ENCODE data around the gene OR4L1. TPM values are rescaled to one million over a fixed set of nuclear protein-coding genes. Genes with fewer than 3 reads are reported as not detected.
A peak's percentile ranks its signal among the peaks of the same experiment; 100 is the strongest.
"Not testable (repeated sequence)": the region's sequence is repeated elsewhere in the genome, so short reads cannot be mapped to it uniquely, and the experiment has no call there.

Gene OR4L1, protein sequence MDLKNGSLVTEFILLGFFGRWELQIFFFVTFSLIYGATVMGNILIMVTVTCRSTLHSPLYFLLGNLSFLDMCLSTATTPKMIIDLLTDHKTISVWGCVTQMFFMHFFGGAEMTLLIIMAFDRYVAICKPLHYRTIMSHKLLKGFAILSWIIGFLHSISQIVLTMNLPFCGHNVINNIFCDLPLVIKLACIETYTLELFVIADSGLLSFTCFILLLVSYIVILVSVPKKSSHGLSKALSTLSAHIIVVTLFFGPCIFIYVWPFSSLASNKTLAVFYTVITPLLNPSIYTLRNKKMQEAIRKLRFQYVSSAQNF
- total RNA-seq = not detected

DNA sequence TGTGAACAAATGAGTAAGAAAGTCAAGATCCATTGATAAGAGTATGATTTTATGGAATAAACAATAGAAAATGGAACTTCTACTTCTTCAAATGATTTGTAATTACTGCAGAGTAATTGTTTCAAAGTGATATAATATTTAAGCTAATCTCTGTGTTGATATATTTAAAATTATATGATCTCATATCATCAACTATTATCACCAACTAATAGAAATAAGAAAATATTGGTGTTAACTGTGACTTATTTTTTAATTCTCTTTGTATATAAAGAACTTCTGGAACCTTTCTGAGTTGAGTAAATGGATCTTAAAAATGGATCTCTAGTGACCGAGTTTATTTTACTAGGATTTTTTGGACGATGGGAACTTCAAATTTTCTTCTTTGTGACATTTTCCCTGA is at the start of gene OR4L1:
TSS of gene OR4L1 (plus strand) at position 301 of the 400 bp plus-strand sequence. CDS start at position 301, 0 bp downstream.
- ATAC-seq = no peak

DNA sequence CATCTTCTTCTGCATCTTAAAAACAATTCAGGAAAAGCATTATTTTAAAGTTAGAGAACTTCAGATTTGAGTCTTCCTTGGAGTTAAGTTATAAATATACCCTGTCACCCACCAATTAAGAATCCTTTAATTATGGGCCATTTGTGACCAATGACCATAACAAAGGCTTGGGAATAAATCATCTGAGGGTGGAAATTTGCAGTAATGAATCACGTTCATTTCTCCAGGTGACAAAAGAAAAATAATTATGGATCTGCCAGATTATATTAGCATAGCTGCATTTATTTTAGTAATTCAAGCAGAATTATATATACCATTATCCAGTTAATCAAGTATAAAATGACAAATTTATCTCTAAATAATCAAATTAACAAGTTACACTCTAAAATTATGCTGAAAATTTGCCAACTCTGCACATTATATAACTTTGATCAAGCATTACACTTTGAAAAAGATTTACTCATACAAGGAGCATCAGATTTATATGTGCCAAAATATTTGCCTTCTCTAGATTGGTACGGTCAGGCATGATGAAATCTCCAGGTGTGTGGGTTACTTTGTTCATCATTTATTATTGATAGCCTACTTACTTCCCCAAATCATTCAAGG is 40.5 kb upstream of the OR4L1 start, which contains the start of gene OR4K14:
TSS of gene OR4K14 (minus strand) at position 51 of the 609 bp plus-strand sequence. CDS start 4,114 bp downstream, outside the sequence.
- H3K36me3 Mint-ChIP-seq = peaks cover 0 to 6% of the 10 kb centered on the region in 2 donors
- no peak for ATAC-seq
- no peak for DNase-seq (ENCODE audit: low spot score in 2 of 2)
- H3K9me3 Mint-ChIP-seq = peaks cover under 1% of the 10 kb centered on the region in 2 donors
- no peak within 1 kb of the TSS for H3K27ac Mint-ChIP-seq

More for the DNA sequence above, at the start of gene OR4L1:
- peaks cover 0 to 6% of the 10 kb centered on the region in 2 donors for H3K9me3 Mint-ChIP-seq
- no peak within 1 kb of the TSS for H3K27ac Mint-ChIP-seq
- DNase-seq (ENCODE audit: low spot score in 2 of 2) = no peak
- H3K36me3 Mint-ChIP-seq = peaks cover 0 to 6% of the 10 kb centered on the region in 2 donors

DNA sequence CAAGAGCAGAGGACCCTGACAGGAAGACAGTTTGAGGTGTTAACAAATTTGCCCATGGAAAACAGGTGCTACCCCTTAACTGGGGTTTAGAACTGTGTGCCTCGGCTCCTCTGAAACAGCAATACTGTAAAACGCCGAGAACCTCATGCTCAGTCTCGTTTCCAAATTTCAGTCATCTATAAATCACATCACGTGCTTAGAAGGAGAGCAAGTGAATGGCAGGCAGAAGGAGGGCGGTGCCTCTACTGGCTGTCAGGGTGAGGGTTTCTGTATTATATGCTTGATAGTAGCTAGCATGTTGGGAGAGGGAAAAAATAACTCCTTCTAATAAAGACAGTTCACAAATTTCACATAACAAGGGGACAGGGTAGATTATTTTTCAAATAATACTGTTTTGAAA is 28.8 kb upstream of the OR4L1 start:
- Mint-ChIP-seq H3K27ac (no peak overlapping the region), H3K36me3 (no peaks in the 10 kb centered on the region), H3K9me3 (no peaks in the 10 kb centered on the region)
- ATAC-seq (no peak), DNase-seq (ENCODE audit: low spot score in 2 of 2) (no peak)

DNA sequence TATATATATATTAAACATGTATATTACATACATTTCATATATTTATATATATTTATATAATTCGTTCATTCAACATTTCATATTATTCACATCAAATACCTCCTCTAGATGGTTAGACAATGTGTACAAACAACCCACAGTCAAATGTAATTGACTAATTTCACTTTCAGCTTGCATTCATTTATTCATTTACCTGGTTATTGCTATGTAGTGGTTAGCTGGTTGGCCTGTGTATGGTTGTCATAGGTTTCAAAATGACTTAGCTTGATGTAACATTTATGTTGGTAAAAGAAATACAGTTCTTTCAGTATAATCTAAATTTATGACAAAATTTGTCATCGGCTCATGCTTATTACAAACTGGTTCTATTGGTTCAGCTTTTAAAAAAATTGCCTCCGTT is 24.4 kb upstream of the OR4L1 start:
- Mint-ChIP-seq H3K27ac (no peak overlapping the region), H3K9me3 (no peaks in the 10 kb centered on the region), H3K36me3 (peaks cover 0 to 4% of the 10 kb centered on the region in 2 donors)
- ATAC-seq (peak in 1 of 2 donors; percentile 73), DNase-seq (ENCODE audit: low spot score in 2 of 2) (no peak)

DNA sequence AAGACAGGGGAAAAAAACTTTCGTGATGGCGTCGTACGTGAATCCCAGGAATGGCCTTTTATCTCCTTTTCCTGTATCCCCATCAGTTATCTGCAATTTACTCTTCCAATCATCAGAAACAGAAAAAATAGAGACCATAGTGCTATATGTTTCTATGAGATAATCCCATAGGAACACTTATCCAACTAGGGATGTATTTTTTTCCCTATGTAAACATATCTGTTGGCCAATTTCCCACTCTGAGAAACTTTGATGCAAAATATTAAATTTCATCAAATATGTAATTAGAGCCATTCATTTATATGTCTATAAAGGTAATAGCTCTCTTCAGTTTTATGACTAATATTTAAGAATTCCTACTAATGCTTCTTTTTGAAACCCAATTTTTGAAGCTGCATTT is 23.9 kb upstream of the OR4L1 start, which contains the start of gene OR4K13:
TSS of gene OR4K13 (minus strand) at position 101 of the 400 bp plus-strand sequence. CDS start 1,280 bp downstream, outside the sequence.
- no peak for ATAC-seq
- H3K9me3 Mint-ChIP-seq = no peaks in the 10 kb centered on the region
- DNase-seq (ENCODE audit: low spot score in 2 of 2) = no peak
- no peak within 1 kb of the TSS for H3K27ac Mint-ChIP-seq
- H3K36me3 Mint-ChIP-seq = peaks cover 0 to 6% of the 10 kb centered on the region in 2 donors

DNA sequence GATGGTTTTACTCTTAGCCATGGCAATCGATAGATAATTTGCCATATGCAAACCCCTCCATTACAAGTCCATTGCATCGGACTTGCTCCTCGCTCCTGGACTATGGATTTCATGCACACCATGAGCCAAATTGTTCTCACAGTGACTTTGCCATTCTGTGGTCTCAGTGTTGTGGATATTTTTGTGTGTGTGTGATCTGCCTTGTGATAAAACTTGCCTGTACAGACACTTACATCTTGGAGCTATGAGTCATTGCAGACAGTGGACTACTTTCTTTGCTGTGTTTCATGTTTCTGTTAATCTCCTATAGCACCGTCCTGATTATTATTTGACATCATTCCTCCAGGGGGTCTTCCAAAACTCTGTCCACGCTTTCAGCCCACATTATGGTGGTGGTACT is 15.6 kb upstream of the OR4L1 start:
- H3K27ac Mint-ChIP-seq = no peak overlapping the region
- ATAC-seq (no peak), DNase-seq (ENCODE audit: low spot score in 2 of 2) (no peak)
- peaks cover 0 to 13% of the 10 kb centered on the region in 2 donors for H3K36me3 Mint-ChIP-seq
- peaks cover 5% of the 10 kb centered on the region in 2 donors for H3K9me3 Mint-ChIP-seq

DNA sequence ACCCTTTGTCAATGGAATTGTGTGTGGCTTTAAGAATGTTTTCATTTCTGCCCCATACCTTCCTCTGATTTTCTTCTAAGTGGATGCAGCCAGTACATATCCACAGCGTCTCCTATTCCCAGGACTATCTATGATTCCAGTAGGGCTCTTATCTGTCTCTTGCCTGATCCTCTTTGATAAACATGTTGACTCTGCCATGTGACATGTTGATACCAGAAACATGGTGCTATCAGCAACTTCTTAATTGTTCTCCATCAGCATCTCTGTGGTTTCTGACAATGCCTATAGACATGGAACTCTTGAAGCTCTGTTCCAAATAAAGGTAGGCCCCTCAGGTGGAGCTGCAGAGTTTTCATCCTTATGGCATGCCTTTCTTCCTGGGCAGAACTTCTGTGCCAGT is 11.6 kb upstream of the OR4L1 start:
- ATAC-seq (no peak), DNase-seq (ENCODE audit: low spot score in 2 of 2) (no peak)
- no peaks in the 10 kb centered on the region for H3K9me3 Mint-ChIP-seq
- H3K36me3 Mint-ChIP-seq = no peaks in the 10 kb centered on the region
- no peak overlapping the region for H3K27ac Mint-ChIP-seq

DNA sequence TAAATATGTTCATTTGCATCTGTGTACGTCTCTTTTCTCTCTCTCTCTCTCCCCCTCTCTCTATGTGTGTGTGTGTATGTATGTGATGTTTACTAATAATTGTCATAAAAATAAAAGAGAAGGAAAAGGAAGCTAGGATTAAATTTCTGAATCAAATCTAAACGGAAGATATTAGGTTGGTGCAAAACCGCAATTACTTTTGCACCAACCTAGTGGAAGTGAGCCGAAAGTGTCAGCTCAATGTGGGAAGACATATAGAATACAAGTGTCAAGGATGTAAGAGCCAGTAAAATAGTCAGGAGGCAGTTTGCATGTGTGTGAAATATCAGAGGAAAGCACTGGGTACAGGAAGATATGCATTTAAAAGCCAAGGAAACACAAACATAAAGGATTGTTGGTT is 32.2 kb downstream of the OR4L1 start:
- no peaks in the 10 kb centered on the region for H3K9me3 Mint-ChIP-seq
- H3K36me3 Mint-ChIP-seq = no peaks in the 10 kb centered on the region
- no peak for DNase-seq (ENCODE audit: low spot score in 2 of 2)
- H3K27ac Mint-ChIP-seq = no peak overlapping the region
- no peak for ATAC-seq

DNA sequence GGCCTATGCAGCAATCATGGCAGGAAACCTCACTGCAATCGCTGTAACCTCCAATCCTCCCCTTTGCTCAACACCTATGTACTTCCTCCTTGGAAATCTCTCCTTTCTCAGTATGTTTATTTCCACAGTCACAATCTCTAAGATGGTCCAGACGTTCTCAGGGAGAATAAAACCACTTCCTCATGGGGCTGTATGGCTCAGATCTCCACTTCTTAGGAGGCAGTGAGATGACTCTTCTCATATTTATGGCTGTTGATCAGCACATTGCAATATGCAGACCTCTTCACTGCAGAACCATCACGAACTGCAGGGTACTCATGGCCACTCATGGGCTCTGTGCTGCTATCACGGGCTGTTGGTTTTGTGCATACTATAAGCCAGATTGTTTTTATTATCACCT is 33.6 kb downstream of the OR4L1 start:
- H3K27ac Mint-ChIP-seq = no peak overlapping the region
- no peak for ATAC-seq
- H3K9me3 Mint-ChIP-seq = no peaks in the 10 kb centered on the region
- DNase-seq (ENCODE audit: low spot score in 2 of 2) = no peak
- no peaks in the 10 kb centered on the region for H3K36me3 Mint-ChIP-seq

DNA sequence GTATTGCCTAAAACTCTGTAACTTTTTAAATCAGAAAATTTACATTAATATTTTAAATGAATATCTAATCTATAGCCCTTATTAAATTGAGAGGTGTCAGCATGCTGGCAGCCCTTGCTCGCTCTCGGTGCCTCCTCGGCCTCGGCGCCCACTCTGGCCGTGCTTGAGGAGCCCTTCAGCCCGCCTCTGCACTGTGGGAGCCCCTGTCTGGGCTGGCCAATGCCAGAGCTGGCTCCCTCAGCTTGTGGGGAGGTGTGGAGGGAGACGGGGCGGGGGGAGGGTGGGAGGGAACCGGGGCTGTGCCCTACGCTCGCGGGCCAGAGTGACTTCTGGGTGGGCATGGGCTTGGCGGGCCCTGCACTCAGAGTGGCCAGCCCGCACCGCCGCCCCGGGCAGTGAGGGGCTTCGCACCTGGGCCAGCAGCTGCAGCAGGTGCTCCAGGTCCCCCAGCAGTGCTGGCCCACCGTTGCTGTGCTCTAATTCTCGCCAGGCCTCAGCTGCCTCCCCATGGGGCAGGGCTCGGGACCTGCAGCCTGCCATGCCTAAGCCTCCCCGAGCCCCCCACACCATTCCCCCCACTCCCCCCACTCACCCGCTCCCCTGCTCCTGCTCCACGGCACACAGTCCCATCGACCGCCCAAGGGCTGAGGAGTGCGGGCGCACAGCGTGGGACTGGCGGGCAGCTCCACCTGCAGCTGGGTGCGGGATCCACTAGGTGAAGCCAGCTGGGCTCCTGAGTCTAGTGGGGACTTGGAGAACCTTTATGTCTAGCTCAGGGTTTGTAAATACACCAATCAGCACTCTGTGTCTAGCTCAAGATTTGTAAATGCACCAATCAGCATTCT is 39.3 kb downstream of the OR4L1 start:
- H3K36me3 Mint-ChIP-seq; DNase-seq (ENCODE audit: low spot score in 2 of 2); H3K27ac Mint-ChIP-seq; H3K9me3 Mint-ChIP-seq; ATAC-seq: not testable (repeated sequence)

DNA sequence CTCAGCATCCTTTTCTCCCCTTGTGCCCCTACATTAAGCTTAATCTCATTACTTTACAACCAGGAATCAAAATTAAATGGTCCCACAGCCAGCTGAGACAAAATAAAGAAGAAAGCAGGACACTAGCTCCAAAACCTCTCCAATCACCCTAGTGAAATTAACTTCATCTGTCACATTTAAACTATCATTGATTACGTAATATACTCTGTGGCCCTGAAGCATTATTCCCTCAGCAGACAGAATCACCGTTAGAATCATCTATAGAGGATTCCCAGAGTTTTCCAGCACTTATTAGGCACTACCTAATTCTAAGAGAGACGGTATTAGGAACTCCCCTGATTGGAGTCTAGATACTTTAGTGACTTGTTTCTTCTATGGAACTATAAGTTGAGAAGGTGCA is 50.6 kb downstream of the OR4L1 start, which contains the start of gene OR4K17:
TSS of gene OR4K17 (plus strand) at position 302 of the 400 bp plus-strand sequence. CDS start 6,761 bp downstream, outside the sequence.
- H3K27ac Mint-ChIP-seq = no peak within 1 kb of the TSS
- DNase-seq (ENCODE audit: low spot score in 2 of 2) = no peak
- peaks cover 0 to 7% of the 10 kb centered on the region in 2 donors for H3K36me3 Mint-ChIP-seq
- H3K9me3 Mint-ChIP-seq = peaks cover 0 to 4% of the 10 kb centered on the region in 2 donors
- no peak for ATAC-seq

Other genes starting within 250 kb of the OR4L1 start
- not detected for gene OR4K2, start 184.9 kb upstream of the OR4L1 start, total RNA-seq
- gene OR4K5, start 139.4 kb upstream of the OR4L1 start, total RNA-seq = not detected
- not detected for gene OR4K1, start 129.1 kb upstream of the OR4L1 start, total RNA-seq
- gene OR4K15, start 84.5 kb upstream of the OR4L1 start, total RNA-seq = not detected
- gene OR4Q2, start 57.9 kb upstream of the OR4L1 start, total RNA-seq = not detected
- not detected for gene OR4K14, start 40.7 kb upstream of the OR4L1 start, total RNA-seq
- gene OR4K13, start 24.0 kb upstream of the OR4L1 start, total RNA-seq = not detected
- gene OR4K17, start 50.7 kb downstream of the OR4L1 start, total RNA-seq = not detected
- gene OR4N5, start 78.8 kb downstream of the OR4L1 start, total RNA-seq = not detected
- gene OR11G2, start 130.9 kb downstream of the OR4L1 start, total RNA-seq = not detected
- not detected for gene OR11H6, start 163.7 kb downstream of the OR4L1 start, total RNA-seq
- gene OR11H7, start 168.9 kb downstream of the OR4L1 start, total RNA-seq = not detected
- not detected for gene OR11H4, start 179.2 kb downstream of the OR4L1 start, total RNA-seq
- 10 to 100 TPM in 1 of 2 donors, 1 to 10 TPM in 1; 5.7 to 21.6 TPM for gene TTC5, start 245.9 kb downstream of the OR4L1 start, total RNA-seq

Measured in activated naive CD4-positive, alpha-beta T cell treated with anti-CD3 and anti-CD28 coated beads, Interleukin-2, amount 50 U/mL, for 72 hours (primary cell).